Lower leg skin (tissue), 4 donors: ENCODE data around the gene ANO9. TPM values are rescaled to one million over a fixed set of nuclear protein-coding genes. Genes with fewer than 3 reads are reported as not detected.

ENCODE experiments used
- DNase-seq, 2 donors: peaks; one replicate each; pipeline ENCODE4 v3.0.0-alpha.2; 2019; ENCODE audit warnings: low spot score in 2 of 2
- H3K4me3 ChIP-seq: fragments of 200-600 bp; sonication (generic); 2 replicates; pipeline ENCODE4 v1.5.1; 2017; ENCODE audit warnings: mild to moderate bottlenecking, low read depth; ENCODE audit not compliant: poor library complexity, severe bottlenecking
- CTCF ChIP-seq, 3 donors: fragments of 450-650 bp; IDR thresholded peaks; one replicate each; pipeline ENCODE4 v1.5.1; 2016; ENCODE audit warnings: antibody characterized with exemption in 3 of 3, mild to moderate bottlenecking in 3 of 3, moderate library complexity in 2 of 3
- POLR2A ChIP-seq, 2 donors: fragments of 450-650 bp; IDR thresholded peaks; one replicate each; pipeline ENCODE4 v1.6.1; 2016 to 2017; ENCODE audit warnings: antibody characterized with exemption in 2 of 2, mild to moderate bottlenecking in 1 of 2, moderate library complexity in 1 of 2
- WGBS, 2 donors: methylation state at CpG; one replicate each; pipeline ENCODE4 v1.1.5; 2018; 5-methylcytosine and 5-hydroxymethylcytosine counted together
- intact Hi-C: fragments of 100-400 bp; cut with DNase I; formaldehyde crosslinking; loops from one replicate; pipeline ENCODE4 v1.15.0; 2023; ENCODE audit warnings: low total_unique reads
- total RNA-seq, 4 donors: library from RNA; depleted of rRNA; stranded (reverse); fragments of >200 nt; gene quantifications; one replicate each; pipeline ENCODE4 v1.1.0, GENCODE V29; 2016

The ANO9 gene
- total RNA-seq, 4 donors from 2014 or later = 55.7 to 116 (median 92.1) TPM

- intact Hi-C loops = loop anchor here (10.0 kb wide), 1 partner anchor 96 kb away; the partner anchor contains the start of gene RNH1
- no peak overlapping the region for H3K4me3 ChIP-seq
- DNase-seq = no peak
- TF ChIP-seq CTCF (IDR thresholded peaks at IDR 0.05) (no peak), POLR2A (IDR thresholded peaks at IDR 0.05) (no peak)
- WGBS, 2 donors = 86 to 88% methylated on average over 10 to 15 of the region's 15 CpGs
Observed at GRCh38 chr11:408154-409007, 33.4 kb downstream of the ANO9 start.

DNA sequence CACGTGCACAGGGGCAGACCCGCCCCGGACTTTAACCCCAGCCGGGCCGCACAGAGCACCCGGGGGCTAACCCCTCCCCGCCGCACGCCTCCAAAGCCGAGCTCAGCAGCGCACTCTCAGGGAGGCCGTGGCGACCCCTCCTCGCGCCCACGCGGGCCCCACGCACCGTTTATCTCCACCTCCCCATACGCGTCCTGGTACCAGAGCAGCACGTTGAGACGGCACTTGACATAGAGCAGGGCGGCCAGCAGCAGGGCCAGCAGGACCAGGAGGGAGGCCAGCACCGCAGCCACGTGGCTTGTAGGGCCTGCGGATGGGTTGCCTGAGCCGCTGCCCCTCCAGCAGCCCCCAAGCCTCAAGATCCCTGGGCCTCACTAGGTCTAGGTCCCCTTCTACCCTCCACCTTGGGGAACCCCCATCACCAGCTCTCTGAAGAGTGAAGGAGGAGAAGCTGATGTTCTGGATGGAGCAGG lies 34.1 kb downstream of the ANO9 start:
- no peak overlapping the region for H3K4me3 ChIP-seq
- WGBS, 2 donors = 69 to 72% methylated on average over 15 to 28 of the region's 28 CpGs
- intact Hi-C loops = loop anchor here (10.0 kb wide), 1 partner anchor 97 kb away; the partner anchor contains the start of gene RNH1
- no peak for DNase-seq
- TF ChIP-seq POLR2A (IDR thresholded peaks at IDR 0.05) (no peak), CTCF (IDR thresholded peaks at IDR 0.05) (no peak)

DNA sequence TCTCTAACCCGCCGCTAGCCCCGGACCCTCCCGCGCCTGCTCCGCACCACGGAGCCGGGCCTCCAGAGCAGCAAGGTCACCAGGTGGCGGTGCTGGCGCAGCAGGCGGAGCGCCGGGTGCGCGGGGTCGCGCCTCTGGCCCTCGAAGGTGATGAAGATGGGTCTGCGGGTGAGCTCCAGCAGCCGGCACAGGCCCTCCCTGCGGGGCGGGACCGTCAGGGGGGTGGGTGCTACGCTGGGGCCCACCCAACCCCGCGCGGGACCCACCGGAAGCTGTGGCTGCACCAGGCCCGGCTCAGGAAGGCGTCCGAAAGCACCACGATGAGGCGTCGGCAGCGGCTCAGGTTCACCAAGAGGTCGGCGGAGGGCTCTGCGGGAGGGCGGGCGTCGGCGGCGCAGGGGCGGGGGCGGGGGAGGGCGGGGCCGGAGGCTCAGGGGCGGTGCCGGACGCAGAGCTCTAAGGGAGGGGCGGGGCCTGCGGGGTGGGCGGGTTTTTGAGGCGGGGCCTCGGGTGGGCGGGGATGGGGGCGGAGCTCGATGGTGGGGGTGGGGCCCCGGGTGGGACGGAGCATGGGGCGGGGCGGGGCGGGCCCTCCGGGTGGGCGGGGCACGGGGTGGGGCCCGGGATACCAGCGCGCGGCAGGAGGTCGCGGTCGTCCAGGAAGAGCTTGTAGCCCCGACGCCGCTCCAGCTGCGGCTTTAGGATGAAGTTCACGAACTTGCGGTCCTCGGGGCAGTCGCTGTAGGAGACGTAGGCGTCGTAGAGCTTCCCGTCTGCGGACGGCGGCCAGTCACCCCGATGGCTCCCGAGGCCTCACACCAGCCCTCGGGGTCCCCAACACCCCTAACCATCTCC lies 34.8 kb downstream of the ANO9 start:
- no peak for TF ChIP-seq CTCF (IDR thresholded peaks at IDR 0.05)
- TF ChIP-seq POLR2A (IDR thresholded peaks at IDR 0.05) = no peak
- H3K4me3 ChIP-seq = peak overlapping the region; percentile 23
- intact Hi-C loops = loop anchor here (10.0 kb wide), 1 partner anchor 98 kb away; the partner anchor contains the start of gene RNH1
- peak; percentile 77 to 95 for DNase-seq
- 2 to 17% methylated on average over 11 to 32 of the region's 91 CpGs for WGBS, 2 donors

GRCh38 chr11:405954-406795 lies 35.6 kb downstream of the ANO9 start:
- intact Hi-C loops = loop anchor here (10.0 kb wide), 1 partner anchor 99 kb away; the partner anchor contains the start of gene RNH1
- TF ChIP-seq POLR2A (IDR thresholded peaks at IDR 0.05) (no peak), CTCF (IDR thresholded peaks at IDR 0.05) (no peak)
- 36 to 47% methylated on average over 27 to 35 of the region's 47 CpGs for WGBS, 2 donors
- DNase-seq = peak in 1 of 2 donors; percentile 87
- H3K4me3 ChIP-seq = peak overlapping the region; percentile 23
